HepG2 (cell line): ENCODE results near the gene C16orf90.

Experiments used
- HIVEP1 ChIP-seq: sonication (generic); formaldehyde crosslinking; IDR thresholded peaks from 2 replicates; pipeline ENCODE4 v1.4.0; 2020; ENCODE audit warnings: mild to moderate bottlenecking, missing genetic modification reagents
- TRIM22 ChIP-seq: fragments of 450-650 bp; IDR thresholded peaks from 2 replicates; pipeline ENCODE4 v1.6.1; 2017

- no peak for TF ChIP-seq HIVEP1 (CRISPR knock-in tag)
- TF ChIP-seq TRIM22, result no peak
Observed at GRCh38 chr16:3488801-3489200, 6.5 kb downstream of the C16orf90 start.
